ENCODE data around the gene CLASRP. TPM values are rescaled to one million over a fixed set of nuclear protein-coding genes. Genes with fewer than 3 reads are reported as not detected.

The CLASRP gene
- total RNA-seq, 1 experiment from 2014 or later, result 87.1 TPM

- no peak for TF ChIP-seq CTCF (conservative IDR thresholded peaks at IDR 0.05)
- Histone ChIP-seq H3K23me2 (ENCODE audit: insufficient read length, low read depth, low read length, poor library complexity, severe bottlenecking) (no peaks in the 10 kb centered on the region), H4K91ac (ENCODE audit: insufficient read length, low read depth, low read length) (no peak overlapping the region), H3T11ph (ENCODE audit: low read length) (no peak overlapping the region), H4K5ac (ENCODE audit: insufficient read length, low read depth, low read length) (no peak overlapping the region), H4K20me1 (ENCODE audit: control insufficient read depth, insufficient read depth, insufficient read length) (no peaks in the 10 kb centered on the region), H3K79me1 (ENCODE audit: insufficient read depth, low read depth, low read length, poor library complexity, severe bottlenecking) (no peaks in the 10 kb centered on the region), H3K14ac (ENCODE audit: insufficient read depth, low read length) (no peak overlapping the region; the same call in 1 of the 2 replicates), H2BK120ac (ENCODE audit: low read depth, low read length, poor library complexity, severe bottlenecking) (no peak overlapping the region), H3K4ac (ENCODE audit: low read depth, low read length) (no peak overlapping the region), H2BK5ac (ENCODE audit: insufficient read length, low read length) (no peak overlapping the region), H3K18ac (ENCODE audit: insufficient read length, low read depth, low read length) (no peak overlapping the region), H2BK12ac (ENCODE audit: insufficient read length, low read depth, low read length) (no peak overlapping the region), H3K23ac (ENCODE audit: insufficient read length, low read depth, low read length) (no peak overlapping the region), H3K27ac (ENCODE audit: insufficient read length, low read depth, low read length) (no peak overlapping the region), H3K4me1 (ENCODE audit: insufficient read depth, low read length) (no peaks in the 10 kb centered on the region), H3K9me3 (ENCODE audit: control insufficient read depth, low read depth, low read length) (no peaks in the 10 kb centered on the region), H2BK15ac (ENCODE audit: low read depth, low read length) (no peak overlapping the region), H3K79me2 (ENCODE audit: insufficient read depth, low read length) (no peaks in the 10 kb centered on the region), H3K4me2 (ENCODE audit: insufficient read depth, insufficient read length, low read length) (no peak overlapping the region), H3K56ac (ENCODE audit: insufficient read length, low read depth, low read length) (no peak overlapping the region), H4K8ac (replicated peaks; ENCODE audit: insufficient read length, low read depth, low read length) (no peak overlapping the region), H2BK20ac (ENCODE audit: low read depth, low read length, poor library complexity, severe bottlenecking) (no peak overlapping the region), H3K27me3 (ENCODE audit: insufficient read depth, low read length) (no peaks in the 10 kb centered on the region), H2AK5ac (ENCODE audit: insufficient read length, low read length) (no peak overlapping the region), H2AFZ (ENCODE audit: low read length) (no peak overlapping the region), H3K9ac (ENCODE audit: extremely low read depth, insufficient read length, low read length) (no peak overlapping the region)
- H3K4me1 Mint-ChIP-seq, result no peaks in the 10 kb centered on the region
- WGBS (ENCODE audit: extremely low coverage, insufficient read length, low lambda C conversion rate), result no CpG with 5 or more reads among the region's 18 CpGs
- DNase-seq, result no peak
- H3K36me3 Mint-ChIP-seq (ENCODE audit: insufficient read depth in 1 of 3, low read depth in 3 of 3), result peaks cover 5 to 41% (median 29%) of the 10 kb centered on the region in 3 experiments; a peak in 6 of 7 replicates
- no peaks in the 10 kb centered on the region; a peak in 2 of 5 replicates for H3K9me3 Mint-ChIP-seq
- no peak overlapping the region for H3K4me3 Mint-ChIP-seq
- no peak overlapping the region for H3K27ac Mint-ChIP-seq
- H3K27me3 Mint-ChIP-seq (ENCODE audit: low read depth), result no peaks in the 10 kb centered on the region
These were observed 6.4 kb upstream of the CLASRP start for GRCh38 chr19:45032421-45032820.
